ENCODE results near the gene SPO11.

Gene SPO11

GRCh38 chr20:57329608-57330221 is at the start of gene SPO11:
Gene SPO11, plus strand, starts transcription at chr20:57329803. Its CDS starts 65 bp downstream, at chr20:57329868.
- DNase-seq = no peak

GRCh38 chr20:57280221-57280620 is 49.4 kb upstream of the SPO11 start:
- DNase-seq = no peak

GRCh38 chr20:57281900-57282299 is 47.7 kb upstream of the SPO11 start:
- DNase-seq = no peak

GRCh38 chr20:57282670-57283361 is 46.8 kb upstream of the SPO11 start:
- DNase-seq = no peak

GRCh38 chr20:57283860-57284259 is 45.7 kb upstream of the SPO11 start:
- DNase-seq = no peak

GRCh38 chr20:57287007-57287880 is 42.4 kb upstream of the SPO11 start:
- DNase-seq = no peak

GRCh38 chr20:57287901-57288300 is 41.7 kb upstream of the SPO11 start:
- no peak for DNase-seq

- no peak for DNase-seq
These were observed 40.8 kb upstream of the SPO11 start for GRCh38 chr20:57288651-57289277.

GRCh38 chr20:57289391-57290177 is 40.0 kb upstream of the SPO11 start:
- no peak for DNase-seq

GRCh38 chr20:57290178-57290484 is 39.5 kb upstream of the SPO11 start:
- no peak for DNase-seq

- no peak for DNase-seq
These were observed 38.6 kb upstream of the SPO11 start for GRCh38 chr20:57291003-57291402.

GRCh38 chr20:57291694-57292093 is 37.9 kb upstream of the SPO11 start:
- no peak for DNase-seq

- DNase-seq = no peak
These were observed 37.0 kb upstream of the SPO11 start for GRCh38 chr20:57292611-57293010.

- no peak for DNase-seq
These were observed 35.6 kb upstream of the SPO11 start for GRCh38 chr20:57293995-57294394.

GRCh38 chr20:57294550-57294949 is 35.1 kb upstream of the SPO11 start:
- no peak for DNase-seq

GRCh38 chr20:57298457-57298856 is 31.1 kb upstream of the SPO11 start:
- no peak for DNase-seq

GRCh38 chr20:57301026-57301425 is 28.6 kb upstream of the SPO11 start:
- DNase-seq = no peak

- DNase-seq = no peak
These were observed 22.9 kb upstream of the SPO11 start for GRCh38 chr20:57306747-57307146.

GRCh38 chr20:57308451-57309271 is 20.9 kb upstream of the SPO11 start:
- DNase-seq = no peak

- DNase-seq = no peak
These were observed 20.0 kb upstream of the SPO11 start for GRCh38 chr20:57309544-57310115.

GRCh38 chr20:57310821-57311514 is 18.6 kb upstream of the SPO11 start:
- DNase-seq = no peak
